Stomach smooth muscle (tissue), 2 donors: ENCODE measurements around the gene UNC119.
A peak's percentile ranks its signal among the peaks of the same experiment; 100 is the strongest.

Experiments
- H3K27ac ChIP-seq: one replicate; pipeline ENCODE4 v1.7.0; 2013; ENCODE audit warnings: mild to moderate bottlenecking, low read length, inconsistent platforms
- H3K27me3 ChIP-seq, 2 donors: one replicate each; pipeline ENCODE4 v1.7.0; 2013; ENCODE audit warnings: low read length in 2 of 2; ENCODE audit not compliant: insufficient read depth in 2 of 2, control insufficient read depth in 1 of 2
- H3K36me3 ChIP-seq, 2 donors: one replicate each; pipeline ENCODE4 v1.7.0; 2013; ENCODE audit warnings: low read length in 2 of 2; ENCODE audit not compliant: control insufficient read depth in 2 of 2, insufficient read depth in 2 of 2
- H3K4me1 ChIP-seq: one replicate; pipeline ENCODE4 v1.7.0; 2013; ENCODE audit warnings: low read length; ENCODE audit not compliant: control insufficient read depth, insufficient read depth
- H3K4me3 ChIP-seq, 2 donors: one replicate each; pipeline ENCODE4 v1.7.0; 2013; ENCODE audit warnings: low read length in 2 of 2
- H3K9ac ChIP-seq, 2 donors: one replicate each; pipeline ENCODE4 v1.7.0; 2013; ENCODE audit warnings: low read length in 2 of 2, mild to moderate bottlenecking in 1 of 2
- H3K9me3 ChIP-seq, 2 donors: one replicate each; pipeline ENCODE4 v1.7.0; 2013; ENCODE audit warnings: low read length in 2 of 2; ENCODE audit not compliant: control insufficient read depth in 2 of 2
- donor health status: healthy.
- donor health status: Pancreatic carcinoma.

Gene UNC119

DNA sequence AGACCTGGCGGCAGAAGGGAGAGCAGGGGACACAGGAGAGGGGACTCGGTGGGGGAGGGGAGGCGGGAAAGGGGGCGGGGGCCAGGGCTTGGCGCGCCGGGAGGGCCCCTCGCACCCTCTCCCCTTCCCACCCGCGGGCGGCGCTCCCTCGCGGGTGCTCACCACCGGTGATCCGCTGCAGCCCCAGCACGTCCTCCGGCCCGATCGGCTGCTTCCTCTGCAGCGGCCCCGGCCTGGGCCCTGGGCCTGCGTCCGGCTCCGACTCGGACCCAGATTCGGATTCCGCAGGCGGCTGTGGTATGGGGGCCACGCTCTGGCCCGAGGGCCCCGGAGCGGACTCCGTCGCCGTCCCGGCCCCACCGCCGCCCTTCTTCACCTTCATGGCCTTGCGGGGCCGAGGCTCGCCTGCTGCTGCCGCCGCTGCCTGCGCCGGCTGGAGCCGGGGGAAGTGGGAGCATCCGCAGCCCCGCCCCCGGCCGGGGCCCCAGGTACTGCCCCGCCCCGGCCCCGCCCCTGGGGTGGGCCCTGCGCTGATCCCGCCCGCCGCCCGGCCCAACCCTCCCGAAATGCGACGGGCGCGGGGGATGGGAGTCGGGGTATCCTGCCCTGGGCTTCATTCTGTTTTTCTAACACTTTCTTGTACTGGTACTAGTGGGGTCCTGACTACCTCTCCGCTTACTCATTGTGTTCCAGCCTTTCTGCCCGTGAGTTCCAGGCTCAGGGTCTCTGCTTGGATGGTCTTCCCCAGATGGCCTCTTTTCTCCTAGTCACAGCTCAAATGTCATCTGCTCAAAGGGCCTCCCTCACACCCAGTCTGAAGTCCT lies at the start of gene UNC119:
UNC119 (minus strand) TSS at position 449 of the 824 bp plus-strand sequence; CDS start at position 382, 67 bp downstream.
- peaks cover 20 to 36% of the 10 kb centered on the region in 2 donors for H3K36me3 ChIP-seq
- peak within 1 kb of the TSS; percentile 74 to 81 for H3K4me3 ChIP-seq
- H3K9me3 ChIP-seq, result no peaks in the 10 kb centered on the region
- H3K4me1 ChIP-seq, result peaks cover 20% of the 10 kb centered on the region
- H3K27ac ChIP-seq, result peak within 1 kb of the TSS; percentile 37
- no peaks in the 10 kb centered on the region for H3K27me3 ChIP-seq
- peak within 1 kb of the TSS; percentile 52 to 64 for H3K9ac ChIP-seq

DNA sequence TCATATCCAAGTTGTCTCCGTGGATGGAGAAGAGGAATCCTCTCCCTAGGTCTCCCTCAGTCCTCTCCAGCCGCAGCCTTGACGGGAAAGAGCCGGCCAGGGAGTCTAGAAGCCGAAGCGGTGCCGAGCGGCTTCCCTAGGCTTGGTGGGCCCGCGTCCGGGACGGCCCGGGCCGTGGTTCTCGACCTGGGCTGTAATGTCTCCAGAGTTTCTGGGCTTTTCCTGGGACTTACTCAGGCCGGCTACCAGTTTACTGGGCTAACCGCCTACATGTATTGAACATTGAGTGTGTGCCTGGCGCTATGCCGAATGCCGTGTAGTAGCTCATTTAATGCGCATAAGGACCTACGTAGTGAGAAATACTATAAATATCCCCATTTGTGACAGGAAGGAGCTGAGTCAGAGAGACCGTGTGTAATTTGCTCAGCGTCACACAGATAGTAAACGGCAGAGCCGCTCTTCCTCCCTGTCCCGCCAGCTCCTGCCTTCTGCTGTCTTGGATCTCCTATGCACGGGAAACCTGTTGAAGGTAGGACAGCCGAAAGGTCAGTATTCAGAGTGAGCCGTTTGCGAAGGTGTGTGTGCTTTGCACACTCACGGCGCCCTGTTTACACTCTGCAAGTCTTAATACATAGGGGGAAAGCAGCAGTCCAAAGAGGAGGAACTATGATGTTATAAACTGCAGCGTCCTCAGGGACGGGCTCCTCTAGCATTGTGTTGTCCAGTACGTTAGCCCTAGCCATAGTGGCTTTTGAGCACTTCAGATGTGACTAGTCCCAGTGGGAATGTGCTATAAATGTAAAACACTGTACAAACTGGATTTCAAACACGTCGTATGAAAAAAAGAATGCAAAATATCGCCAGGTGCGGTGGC lies 47.1 kb upstream of the UNC119 start:
- no peaks in the 10 kb centered on the region for H3K9me3 ChIP-seq
- H3K27me3 ChIP-seq, result no peaks in the 10 kb centered on the region
- no peaks in the 10 kb centered on the region for H3K36me3 ChIP-seq
- H3K27ac ChIP-seq, result peak overlapping the region; percentile 91
- H3K9ac ChIP-seq, result peak overlapping the region; percentile 94 to 95
- H3K4me1 ChIP-seq, result peaks cover 19% of the 10 kb centered on the region
- peak overlapping the region; percentile 90 to 93 for H3K4me3 ChIP-seq

DNA sequence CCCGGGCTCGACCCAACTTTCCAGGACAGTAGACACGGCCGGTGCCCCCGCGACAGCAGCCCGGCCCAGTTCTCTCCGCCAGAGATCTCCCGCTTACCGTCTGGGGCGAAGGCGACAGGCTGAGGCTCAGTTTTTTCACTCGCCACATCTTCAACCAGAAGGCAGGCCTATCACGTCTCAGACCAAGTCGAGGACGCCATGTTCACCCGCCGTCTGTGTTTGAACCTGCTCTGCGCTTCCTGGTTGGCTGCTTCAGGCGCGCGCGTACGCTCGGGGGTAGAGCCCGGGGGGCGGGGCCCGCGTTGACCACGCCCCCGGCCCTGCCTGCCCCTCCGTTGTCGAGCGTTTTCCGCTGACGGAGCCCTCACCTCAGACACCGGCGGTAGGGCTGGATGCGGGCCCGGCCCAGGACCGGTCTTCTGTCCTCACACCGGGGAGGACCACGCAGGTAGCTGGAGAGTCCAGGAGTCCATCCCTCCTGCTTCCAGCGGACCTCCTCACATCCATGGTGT lies 46.4 kb upstream of the UNC119 start, which contains the start of gene SPAG5:
SPAG5 (minus strand) TSS at position 227 of the 512 bp plus-strand sequence; CDS start at position 148, 79 bp downstream.
- Histone ChIP-seq H3K27ac (peak within 1 kb of the TSS; percentile 91), H3K4me3 (peak within 1 kb of the TSS; percentile 90 to 93), H3K36me3 (no peaks in the 10 kb centered on the region), H3K9me3 (no peaks in the 10 kb centered on the region), H3K27me3 (no peaks in the 10 kb centered on the region), H3K4me1 (peaks cover 19% of the 10 kb centered on the region), H3K9ac (peak within 1 kb of the TSS; percentile 94 to 95)

DNA sequence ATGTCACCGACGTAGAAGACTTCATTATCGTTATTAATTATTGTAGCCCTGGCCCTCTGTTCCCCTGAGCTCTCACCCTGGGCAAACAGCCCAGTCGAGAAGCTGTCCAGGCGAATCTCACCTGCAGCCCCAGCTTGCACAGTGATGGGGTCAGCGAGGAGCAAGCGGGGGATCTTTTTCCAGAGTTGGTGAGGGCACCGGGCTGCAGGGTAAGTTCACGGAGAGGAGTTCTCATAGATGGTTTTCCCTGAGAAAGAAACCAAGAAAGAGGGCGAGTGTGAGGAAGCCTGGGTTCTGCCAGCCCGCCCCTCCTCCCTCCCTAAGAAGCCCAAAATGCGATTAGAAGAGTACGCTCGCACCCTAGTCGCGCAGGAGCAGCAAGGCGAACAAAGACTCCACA lies 46.0 kb upstream of the UNC119 start:
- Histone ChIP-seq H3K9ac (peak overlapping the region; percentile 51 to 66), H3K4me1 (peaks cover 19% of the 10 kb centered on the region), H3K4me3 (peak overlapping the region; percentile 90 to 93), H3K36me3 (no peaks in the 10 kb centered on the region), H3K27ac (no peak overlapping the region), H3K9me3 (no peaks in the 10 kb centered on the region), H3K27me3 (no peaks in the 10 kb centered on the region)

GRCh38 chr17:28597606-28598383 lies 45.4 kb upstream of the UNC119 start:
- Histone ChIP-seq H3K4me1 (peaks cover 19% of the 10 kb centered on the region), H3K36me3 (no peaks in the 10 kb centered on the region), H3K9me3 (no peaks in the 10 kb centered on the region), H3K9ac (peak overlapping the region in 1 of 2 donors; percentile 66), H3K27ac (no peak overlapping the region), H3K4me3 (no peak overlapping the region), H3K27me3 (no peaks in the 10 kb centered on the region)

GRCh38 chr17:28592260-28592659 lies 39.8 kb upstream of the UNC119 start:
- H3K9me3 ChIP-seq, result no peaks in the 10 kb centered on the region
- no peak overlapping the region for H3K27ac ChIP-seq
- no peaks in the 10 kb centered on the region for H3K27me3 ChIP-seq
- H3K4me3 ChIP-seq, result no peak overlapping the region
- peaks cover 0 to 3% of the 10 kb centered on the region in 2 donors for H3K36me3 ChIP-seq
- no peaks in the 10 kb centered on the region for H3K4me1 ChIP-seq
- H3K9ac ChIP-seq, result no peak overlapping the region

DNA sequence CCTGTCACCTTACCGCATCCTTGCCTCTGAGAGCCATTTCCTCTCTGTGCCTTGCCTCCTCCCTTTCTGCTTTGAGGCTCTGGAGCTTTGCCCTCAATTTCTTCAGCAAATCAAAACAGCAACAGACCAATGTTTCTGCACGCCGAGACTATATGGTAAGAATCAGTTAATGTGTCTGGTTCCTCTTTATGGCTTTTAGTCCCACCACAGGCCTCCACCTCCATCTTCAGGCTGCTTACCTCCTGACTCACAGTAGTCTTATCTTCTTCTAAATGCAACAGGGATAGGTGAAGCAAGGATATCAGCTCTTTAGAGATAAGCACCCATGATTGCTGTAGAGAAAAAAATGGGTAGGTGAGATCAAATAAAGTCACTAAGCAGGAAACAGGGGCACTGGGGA lies 33.4 kb upstream of the UNC119 start:
- peaks cover 4 to 6% of the 10 kb centered on the region in 2 donors for H3K36me3 ChIP-seq

GRCh38 chr17:28584434-28584833 lies 32.0 kb upstream of the UNC119 start:
- no peaks in the 10 kb centered on the region for H3K27me3 ChIP-seq
- no peaks in the 10 kb centered on the region for H3K9me3 ChIP-seq
- no peak overlapping the region for H3K9ac ChIP-seq
- peaks cover 4 to 6% of the 10 kb centered on the region in 2 donors for H3K36me3 ChIP-seq
- no peak overlapping the region for H3K4me3 ChIP-seq
- H3K27ac ChIP-seq, result no peak overlapping the region
- no peaks in the 10 kb centered on the region for H3K4me1 ChIP-seq

More for the DNA sequence above, 33.4 kb upstream of the UNC119 start:
- no peaks in the 10 kb centered on the region for H3K4me1 ChIP-seq
- H3K27me3 ChIP-seq, result no peaks in the 10 kb centered on the region
- no peaks in the 10 kb centered on the region for H3K9me3 ChIP-seq
- no peak overlapping the region for H3K9ac ChIP-seq
- no peak overlapping the region for H3K4me3 ChIP-seq
- no peak overlapping the region for H3K27ac ChIP-seq

DNA sequence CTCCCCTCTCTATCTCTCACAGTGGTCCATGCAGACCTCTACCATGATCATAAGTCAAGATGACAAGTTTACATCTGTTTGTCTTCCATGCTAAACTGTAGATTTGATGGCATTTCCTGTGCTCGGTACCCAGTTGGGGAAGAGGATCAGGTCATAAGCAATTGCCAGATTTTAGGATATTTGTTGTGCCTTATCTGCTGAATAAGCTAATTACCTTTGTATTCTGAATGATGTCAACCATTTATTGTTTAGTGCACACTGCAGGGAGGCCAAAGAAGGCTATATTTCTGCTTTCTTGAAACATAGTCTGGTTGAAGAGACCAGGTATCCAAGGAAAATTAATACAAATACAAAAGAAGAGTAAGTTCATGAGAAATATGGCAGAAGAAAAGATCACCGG lies 30.1 kb upstream of the UNC119 start:
- H3K9me3 ChIP-seq, result no peaks in the 10 kb centered on the region
- H3K9ac ChIP-seq, result no peak overlapping the region
- no peaks in the 10 kb centered on the region for H3K4me1 ChIP-seq
- H3K27me3 ChIP-seq, result no peaks in the 10 kb centered on the region
- H3K36me3 ChIP-seq, result peaks cover 4 to 6% of the 10 kb centered on the region in 2 donors
- no peak overlapping the region for H3K27ac ChIP-seq
- no peak overlapping the region for H3K4me3 ChIP-seq

- Histone ChIP-seq H3K36me3 (peaks cover 4 to 6% of the 10 kb centered on the region in 2 donors), H3K4me3 (no peak overlapping the region), H3K27ac (no peak overlapping the region), H3K9ac (no peak overlapping the region), H3K4me1 (peaks cover 9% of the 10 kb centered on the region), H3K27me3 (no peaks in the 10 kb centered on the region), H3K9me3 (no peaks in the 10 kb centered on the region)
Observed at GRCh38 chr17:28580959-28581358, 28.5 kb upstream of the UNC119 start.
